ENCODE results near the gene CLEC4M. TPM values are rescaled to one million over a fixed set of nuclear protein-coding genes. Genes with fewer than 3 reads are reported as not detected.

Gene CLEC4M
- polyA plus RNA-seq, 1 experiment, result not detected

DNA sequence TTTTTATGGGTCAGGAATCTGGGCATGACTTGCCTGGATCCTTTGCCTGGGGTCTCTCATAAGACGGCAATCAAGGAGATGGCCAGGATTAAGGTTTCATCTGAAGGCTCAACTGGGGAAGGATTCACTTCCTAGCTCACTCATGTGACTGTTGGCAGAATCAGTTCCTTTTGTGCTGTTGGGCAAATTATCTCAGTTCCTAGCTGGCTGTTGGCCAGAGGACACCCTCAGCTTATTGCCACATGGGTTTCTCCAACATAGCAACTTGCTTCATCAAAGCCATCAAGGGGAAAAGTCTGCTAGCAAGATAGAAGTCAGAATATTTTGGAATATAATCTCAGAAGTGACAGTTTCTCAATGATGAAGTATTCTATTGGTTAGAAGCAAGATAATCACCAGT, 54.8 kb downstream of the CLEC4M start:
- Histone ChIP-seq H3K27ac (ENCODE audit: low read depth, low read length) (no peak overlapping the region), H3K27me3 (ENCODE audit: control insufficient read depth, insufficient read depth, low read length) (peaks cover 6% of the 10 kb centered on the region), H3K9me3 (ENCODE audit: control insufficient read depth, insufficient read depth, low read length) (peaks cover 3% of the 10 kb centered on the region; the same call in 1 of the 2 replicates), H3K4me3 (ENCODE audit: low read depth, low read length) (no peak overlapping the region)
- TF ChIP-seq, protein P1, sequence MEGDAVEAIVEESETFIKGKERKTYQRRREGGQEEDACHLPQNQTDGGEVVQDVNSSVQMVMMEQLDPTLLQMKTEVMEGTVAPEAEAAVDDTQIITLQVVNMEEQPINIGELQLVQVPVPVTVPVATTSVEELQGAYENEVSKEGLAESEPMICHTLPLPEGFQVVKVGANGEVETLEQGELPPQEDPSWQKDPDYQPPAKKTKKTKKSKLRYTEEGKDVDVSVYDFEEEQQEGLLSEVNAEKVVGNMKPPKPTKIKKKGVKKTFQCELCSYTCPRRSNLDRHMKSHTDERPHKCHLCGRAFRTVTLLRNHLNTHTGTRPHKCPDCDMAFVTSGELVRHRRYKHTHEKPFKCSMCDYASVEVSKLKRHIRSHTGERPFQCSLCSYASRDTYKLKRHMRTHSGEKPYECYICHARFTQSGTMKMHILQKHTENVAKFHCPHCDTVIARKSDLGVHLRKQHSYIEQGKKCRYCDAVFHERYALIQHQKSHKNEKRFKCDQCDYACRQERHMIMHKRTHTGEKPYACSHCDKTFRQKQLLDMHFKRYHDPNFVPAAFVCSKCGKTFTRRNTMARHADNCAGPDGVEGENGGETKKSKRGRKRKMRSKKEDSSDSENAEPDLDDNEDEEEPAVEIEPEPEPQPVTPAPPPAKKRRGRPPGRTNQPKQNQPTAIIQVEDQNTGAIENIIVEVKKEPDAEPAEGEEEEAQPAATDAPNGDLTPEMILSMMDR (IDR thresholded peaks at IDR 0.05; ENCODE audit: low read depth, low read length), result no peak
- ChIA-PET CTCF (interaction anchor here (1.0 to 1.5 kb wide), 3 partner anchors 16 to 250 kb away, joined by 3 read pairs; no protein-coding TSS in a partner anchor), POLR2A (no interaction called here)
- no peak for DNase-seq (ENCODE audit: low read depth, low spot score)

DNA sequence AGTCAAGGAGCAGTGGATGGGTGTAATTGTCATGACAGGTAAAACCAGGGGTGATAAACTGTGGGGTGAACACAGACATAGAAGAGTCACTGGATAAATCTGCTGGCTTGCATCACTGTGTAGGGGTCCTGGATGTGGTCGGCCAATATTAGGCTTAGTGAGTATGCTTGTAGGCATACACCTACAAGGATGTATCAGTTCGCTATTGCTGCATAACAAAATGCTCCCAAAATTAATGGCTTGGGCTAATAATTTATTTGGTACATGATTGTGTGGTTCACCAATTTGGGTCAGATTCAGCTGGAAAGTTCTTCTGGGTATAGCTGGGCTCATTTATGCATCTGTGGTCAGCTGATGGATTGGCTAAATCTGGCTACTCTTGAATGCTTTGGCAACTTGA, 55.8 kb downstream of the CLEC4M start:
- TF ChIP-seq, protein P1 (IDR thresholded peaks at IDR 0.05; ENCODE audit: low read depth, low read length), result no peak
- POLR2A ChIA-PET, result no interaction called here
- Histone ChIP-seq H3K4me3 (ENCODE audit: low read depth, low read length) (no peak overlapping the region), H3K27me3 (ENCODE audit: control insufficient read depth, insufficient read depth, low read length) (peaks cover 6% of the 10 kb centered on the region), H3K9me3 (ENCODE audit: control insufficient read depth, insufficient read depth, low read length) (peaks cover 3% of the 10 kb centered on the region; the same call in 1 of the 2 replicates), H3K27ac (ENCODE audit: low read depth, low read length) (no peak overlapping the region)
- CTCF ChIA-PET, result interaction anchor here (0.6 to 1.0 kb wide), 2 partner anchors 17 to 19 kb away, joined by 3 read pairs; no protein-coding TSS in a partner anchor
- DNase-seq (ENCODE audit: low read depth, low spot score), result no peak

Other genes with a start within 250 kb of the CLEC4M start
- 20.7 and 29.5 TPM in 2 replicates for gene ZNF358, start 247.1 kb upstream of the CLEC4M start, polyA plus RNA-seq (2011; rRNA removed)
- gene MCOLN1, start 240.6 kb upstream of the CLEC4M start, polyA plus RNA-seq (2011; rRNA removed), result 12.8 and 16.0 TPM in 2 replicates
- 17.0 and 19.8 TPM in 2 replicates for gene PNPLA6, start 227.5 kb upstream of the CLEC4M start, polyA plus RNA-seq (2011; rRNA removed)
- not detected in 2 replicates for gene CAMSAP3, start 167.4 kb upstream of the CLEC4M start, polyA plus RNA-seq (2011; rRNA removed)
- 16.3 and 21.8 TPM in 2 replicates for gene XAB2, start 133.7 kb upstream of the CLEC4M start, polyA plus RNA-seq (2011; rRNA removed)
- gene PET100, start 133.4 kb upstream of the CLEC4M start, polyA plus RNA-seq (2011; rRNA removed), result 39.7 and 46.7 TPM in 2 replicates
- not detected in 2 replicates for gene PCP2, start 129.5 kb upstream of the CLEC4M start, polyA plus RNA-seq (2011; rRNA removed)
- 5.0 and 7.1 TPM in 2 replicates for gene STXBP2, start 126.1 kb upstream of the CLEC4M start, polyA plus RNA-seq (2011; rRNA removed)
- not detected in 2 replicates for gene RETN, start 94.2 kb upstream of the CLEC4M start, polyA plus RNA-seq (2011; rRNA removed)
- gene MCEMP1, start 86.2 kb upstream of the CLEC4M start, polyA plus RNA-seq (2011; rRNA removed), result not detected in 2 replicates
- 42.1 and 69.8 TPM in 2 replicates for gene TRAPPC5, start 82.4 kb upstream of the CLEC4M start, polyA plus RNA-seq (2011; rRNA removed)
- not detected in 2 replicates for gene FCER2, start 61.1 kb upstream of the CLEC4M start, polyA plus RNA-seq (2011; rRNA removed)
- not detected in 2 replicates for gene CLEC4G, start 31.1 kb upstream of the CLEC4M start, polyA plus RNA-seq (2011; rRNA removed)
- gene CD209, start 15.7 kb upstream of the CLEC4M start, polyA plus RNA-seq (2011; rRNA removed), result not detected in 2 replicates
- 6.7 and 9.1 TPM in 2 replicates for gene EVI5L, start 67.0 kb downstream of the CLEC4M start, polyA plus RNA-seq (2011; rRNA removed)
- gene PRR36, start 111.1 kb downstream of the CLEC4M start, polyA plus RNA-seq (2011; rRNA removed), result not detected in 2 replicates
- 4.1 and 4.7 TPM in 2 replicates for gene LRRC8E, start 125.3 kb downstream of the CLEC4M start, polyA plus RNA-seq (2011; rRNA removed)
- 5.6 and 6.2 TPM in 2 replicates for gene MAP2K7, start 140.6 kb downstream of the CLEC4M start, polyA plus RNA-seq (2011; rRNA removed)
- gene TGFBR3L, start 151.6 kb downstream of the CLEC4M start, polyA plus RNA-seq (2011; rRNA removed), result 0.88 TPM in 1 of 2 replicates, not detected in the other
- gene SNAPC2, start 157.1 kb downstream of the CLEC4M start, polyA plus RNA-seq (2011; rRNA removed), result 12.1 and 17.7 TPM in 2 replicates
- gene CTXN1, start 162.9 kb downstream of the CLEC4M start, polyA plus RNA-seq (2011; rRNA removed), result 0.95 and 2.2 TPM in 2 replicates
- gene TIMM44, start 180.4 kb downstream of the CLEC4M start, polyA plus RNA-seq (2011; rRNA removed), result 42.0 and 43.3 TPM in 2 replicates
- 44.7 and 52.3 TPM in 2 replicates for gene ELAVL1, start 242.4 kb downstream of the CLEC4M start, polyA plus RNA-seq (2011; rRNA removed)

Measured in AG04450 (cell line).